NT2/D1 (cell line): ENCODE measurements around the gene YTHDC1.

Experiments
- DNase-seq: peaks from one replicate; pipeline ENCODE4 v3.0.0-alpha.2; 2011; ENCODE audit warnings: low read depth, low spot score
- H3K27me3 ChIP-seq: 2 replicates; pipeline ENCODE4 v1.6.0; 2011; ENCODE audit warnings: mild to moderate bottlenecking; ENCODE audit not compliant: insufficient read length, insufficient read depth
- H3K36me3 ChIP-seq: 2 replicates; pipeline ENCODE4 v1.6.1; 2011; ENCODE audit warnings: mild to moderate bottlenecking, low read length, mixed read lengths; ENCODE audit not compliant: insufficient read depth, insufficient read length
- H3K4me1 ChIP-seq: 2 replicates; pipeline ENCODE4 v1.5.1; 2011; ENCODE audit not compliant: insufficient read depth, insufficient read length
- H3K4me3 ChIP-seq: 2 replicates; pipeline ENCODE4 v1.5.1; 2011; ENCODE audit warnings: low read depth; ENCODE audit not compliant: insufficient read length
- H3K9ac ChIP-seq: 2 replicates; pipeline ENCODE4 v1.6.0; 2011; ENCODE audit warnings: low read depth; ENCODE audit not compliant: insufficient read length
- H3K9me3 ChIP-seq: 2 replicates; pipeline ENCODE4 v1.5.1; 2011; ENCODE audit warnings: mild to moderate bottlenecking, low read length; ENCODE audit not compliant: insufficient read depth
- SUZ12 ChIP-seq: IDR thresholded peaks from 2 replicates; pipeline ENCODE4 v1.6.1; 2011; ENCODE audit not compliant: insufficient read length, insufficient read depth; ENCODE audit errors: extremely low read depth
- YY1 ChIP-seq: IDR thresholded peaks from 2 replicates; pipeline ENCODE4 v1.6.1; 2011; ENCODE audit not compliant: insufficient read length, insufficient read depth
- ZNF274 ChIP-seq: IDR thresholded peaks from 2 replicates; pipeline ENCODE4 v1.6.1; 2011; ENCODE audit warnings: mild to moderate bottlenecking, low read depth, low read length

The YTHDC1 gene

DNA sequence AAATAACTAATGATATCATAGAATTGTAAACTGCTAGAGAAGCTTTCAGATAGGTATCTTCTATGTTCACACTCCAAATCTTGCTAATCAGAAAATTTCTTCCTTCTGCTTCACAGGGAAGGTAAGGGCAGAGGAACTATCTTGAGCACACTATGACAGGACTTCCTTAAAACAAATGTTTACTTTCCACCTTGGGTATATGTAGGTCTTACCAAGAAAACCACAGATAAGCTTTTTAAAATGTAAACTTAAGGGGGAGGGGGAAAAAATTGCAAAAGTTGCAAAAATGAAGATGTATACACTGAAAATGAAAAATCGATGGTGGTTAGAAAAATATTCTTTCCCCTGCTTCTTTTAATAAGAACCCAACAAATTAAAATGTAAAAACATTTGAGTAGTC lies 30.9 kb downstream of the YTHDC1 start:
- no peaks in the 10 kb centered on the region for H3K9me3 ChIP-seq
- H3K4me3 ChIP-seq: no peak overlapping the region
- no peak for DNase-seq
- H3K9ac ChIP-seq: no peak overlapping the region
- no peaks in the 10 kb centered on the region for H3K27me3 ChIP-seq
- TF ChIP-seq YY1 (no peak), SUZ12 (no peak), ZNF274 (no peak)
- H3K36me3 ChIP-seq: peaks cover 72% of the 10 kb centered on the region
- no peaks in the 10 kb centered on the region for H3K4me1 ChIP-seq

- no peaks in the 10 kb centered on the region for H3K4me1 ChIP-seq
- no peaks in the 10 kb centered on the region for H3K27me3 ChIP-seq
- TF ChIP-seq ZNF274 (no peak), SUZ12 (no peak), YY1 (no peak)
- H3K9ac ChIP-seq: no peak overlapping the region
- no peaks in the 10 kb centered on the region for H3K9me3 ChIP-seq
- H3K4me3 ChIP-seq: no peak overlapping the region
- H3K36me3 ChIP-seq: peaks cover 66% of the 10 kb centered on the region
- no peak for DNase-seq
These were observed 33.5 kb downstream of the YTHDC1 start for GRCh38 chr4:68316193-68316969.

DNA sequence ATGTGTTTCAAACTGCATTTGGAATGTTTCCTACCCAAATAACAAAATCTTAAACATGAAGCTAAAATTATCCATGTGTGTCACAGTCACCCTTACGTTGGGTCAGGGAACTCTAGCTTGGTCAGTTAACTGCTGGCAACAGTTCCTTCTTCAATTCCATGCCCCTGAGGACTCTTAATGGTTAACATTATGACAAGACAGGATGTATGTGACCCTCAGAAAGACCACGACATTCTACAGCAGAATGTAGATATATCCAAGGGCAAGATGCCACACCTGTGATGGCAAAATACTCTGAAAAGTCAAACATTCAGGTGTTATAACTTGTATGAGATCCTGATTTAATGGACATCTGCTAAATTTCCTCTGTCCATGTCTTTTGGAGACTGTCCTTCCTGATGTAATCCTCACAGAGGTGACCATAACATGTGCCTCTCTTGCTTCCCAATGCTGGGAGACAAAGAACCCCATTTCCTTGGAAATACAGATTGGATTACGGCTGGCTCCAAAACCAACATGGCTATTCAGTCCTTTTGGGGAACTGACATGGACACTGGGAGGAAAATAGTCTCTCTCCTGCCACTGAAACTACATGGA lies 39.1 kb downstream of the YTHDC1 start:
- no peak overlapping the region for H3K9ac ChIP-seq
- H3K9me3 ChIP-seq: no peaks in the 10 kb centered on the region
- no peak overlapping the region for H3K4me3 ChIP-seq
- H3K27me3 ChIP-seq: no peaks in the 10 kb centered on the region
- peaks cover 33% of the 10 kb centered on the region for H3K36me3 ChIP-seq
- H3K4me1 ChIP-seq: no peaks in the 10 kb centered on the region
- TF ChIP-seq ZNF274: no peak
- TF ChIP-seq SUZ12: no peak
- TF ChIP-seq YY1: no peak
- DNase-seq: no peak

DNA sequence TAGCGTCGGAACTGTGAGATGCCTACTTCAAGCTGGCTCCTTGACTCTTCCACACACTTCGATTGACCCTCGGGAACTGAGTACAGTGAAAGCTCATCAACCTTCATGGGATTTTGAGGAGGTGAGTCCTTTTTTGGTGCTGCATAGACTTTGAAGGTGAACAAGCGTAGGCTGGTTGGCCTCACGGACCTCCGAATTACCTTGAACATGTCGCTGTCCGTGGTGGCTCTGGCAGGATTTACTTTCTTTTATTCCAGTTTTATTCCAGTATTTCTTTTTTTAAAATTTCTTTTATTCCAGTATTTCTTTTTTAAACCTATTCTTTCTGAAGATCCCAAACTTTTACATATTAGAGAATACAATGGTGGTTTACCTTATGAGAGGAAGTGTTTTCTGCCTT lies 45.2 kb downstream of the YTHDC1 start:
- Histone ChIP-seq H3K9ac (no peak overlapping the region), H3K4me3 (no peak overlapping the region), H3K9me3 (no peaks in the 10 kb centered on the region), H3K27me3 (no peaks in the 10 kb centered on the region), H3K36me3 (no peaks in the 10 kb centered on the region), H3K4me1 (no peaks in the 10 kb centered on the region)
- TF ChIP-seq YY1: no peak
- no peak for TF ChIP-seq ZNF274
- TF ChIP-seq SUZ12: no peak
- DNase-seq: no peak

DNA sequence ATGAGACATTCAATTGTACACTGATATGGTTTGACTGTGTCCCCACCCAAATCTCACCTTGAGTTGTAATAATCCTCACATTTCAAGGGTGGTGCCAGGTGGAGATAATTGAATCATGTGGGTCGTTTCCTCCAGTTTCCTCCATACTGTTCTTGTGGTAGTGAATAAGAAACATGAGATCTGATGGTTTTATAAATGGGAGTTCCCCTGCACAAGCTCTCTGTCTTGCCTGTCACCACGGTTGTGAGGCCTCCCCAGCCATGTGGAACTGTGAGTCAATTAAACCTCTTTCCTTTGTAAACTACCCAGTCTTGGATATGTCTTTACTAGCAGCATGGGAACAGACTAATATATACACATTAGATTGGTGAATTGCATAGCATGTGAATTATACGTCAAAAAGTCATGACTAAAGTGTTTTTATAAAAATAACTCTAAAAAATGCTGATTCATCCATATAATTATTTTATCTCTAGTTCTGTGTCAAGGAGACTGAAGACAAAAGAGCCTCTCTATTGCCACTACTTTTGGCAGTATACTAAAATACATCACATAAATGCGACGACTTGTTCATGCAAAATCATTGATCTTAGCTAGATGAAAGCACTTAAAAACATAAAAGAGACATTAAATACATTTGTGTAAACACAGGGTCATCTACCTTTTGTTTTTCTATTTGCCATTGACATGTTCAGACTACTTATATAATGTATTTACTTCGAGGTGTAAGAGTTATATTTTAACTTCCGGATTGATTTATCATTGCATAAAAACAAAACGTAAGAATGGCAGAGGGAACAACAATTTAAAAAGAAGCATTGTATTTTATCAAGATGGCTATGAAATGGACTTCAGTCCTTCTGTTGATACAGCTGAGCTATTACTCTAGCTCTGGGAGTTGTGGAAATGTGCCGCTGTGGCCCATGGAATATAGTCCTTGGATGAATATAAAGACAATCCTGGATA lies 50.1 kb downstream of the YTHDC1 start:
- Histone ChIP-seq H3K9me3 (no peaks in the 10 kb centered on the region), H3K9ac (no peak overlapping the region), H3K27me3 (no peaks in the 10 kb centered on the region), H3K4me3 (no peak overlapping the region), H3K4me1 (no peaks in the 10 kb centered on the region), H3K36me3 (no peaks in the 10 kb centered on the region)
- TF ChIP-seq SUZ12 (no peak), YY1 (no peak), ZNF274 (no peak)
- no peak for DNase-seq

DNA sequence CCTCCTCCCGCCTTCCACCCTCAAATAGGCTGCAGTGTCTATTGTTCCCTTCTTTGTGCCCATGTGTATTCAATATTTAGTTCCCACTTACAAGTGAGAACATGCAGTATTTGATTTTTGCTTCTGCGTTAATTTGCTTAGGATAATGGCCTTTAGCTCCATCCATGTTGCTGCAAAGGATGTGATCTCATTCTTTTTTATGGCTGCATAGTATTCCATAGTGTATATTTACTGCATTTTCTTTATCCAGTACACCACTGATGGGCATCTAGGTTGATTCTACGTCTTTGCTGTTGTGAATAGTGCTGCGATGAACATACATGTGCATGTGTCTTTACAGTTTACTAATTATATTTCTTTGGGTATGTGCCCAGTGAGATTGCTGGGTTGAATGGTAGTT lies 52.8 kb downstream of the YTHDC1 start:
- no peaks in the 10 kb centered on the region for H3K36me3 ChIP-seq
- H3K9ac ChIP-seq: no peak overlapping the region
- DNase-seq: no peak
- no peaks in the 10 kb centered on the region for H3K4me1 ChIP-seq
- H3K27me3 ChIP-seq: no peaks in the 10 kb centered on the region
- H3K4me3 ChIP-seq: no peak overlapping the region
- no peak for TF ChIP-seq YY1
- TF ChIP-seq SUZ12: no peak
- TF ChIP-seq ZNF274: no peak
- no peaks in the 10 kb centered on the region for H3K9me3 ChIP-seq

DNA sequence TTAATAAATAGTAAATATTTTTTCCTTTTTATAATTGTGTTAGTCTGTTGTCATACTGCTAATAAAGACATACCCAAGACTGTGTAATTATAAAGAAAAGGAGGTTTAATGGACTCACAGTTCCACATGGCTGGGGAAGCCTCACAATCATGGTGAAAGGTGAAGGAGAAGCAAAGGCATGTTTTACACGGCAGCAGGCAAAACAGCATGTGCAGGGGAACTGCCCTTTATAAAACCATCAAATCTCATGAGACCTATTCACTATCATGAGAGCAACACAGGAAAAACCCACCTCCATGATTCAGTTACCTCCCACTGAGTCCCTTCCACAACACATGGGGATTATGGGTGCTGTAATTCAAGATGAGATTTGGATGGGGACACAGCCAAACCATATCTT lies 58.6 kb downstream of the YTHDC1 start:
- Histone ChIP-seq H3K9me3 (no peaks in the 10 kb centered on the region), H3K9ac (no peak overlapping the region), H3K4me1 (no peaks in the 10 kb centered on the region), H3K36me3 (no peaks in the 10 kb centered on the region), H3K27me3 (no peaks in the 10 kb centered on the region), H3K4me3 (no peak overlapping the region)
- TF ChIP-seq SUZ12 (no peak), YY1 (no peak), ZNF274 (no peak)
- no peak for DNase-seq
